GM21390 (cell line): ENCODE data around the gene WDR91.
A peak's percentile ranks its signal among the peaks of the same experiment; 100 is the strongest.

Experiments used
- ATAC-seq: cut with Tn5 transposase; IDR thresholded peaks from one replicate; pipeline ENCODE4 v1.9.1; 2021; ENCODE audit not compliant: unreplicated experiment

WDR91 gene

DNA sequence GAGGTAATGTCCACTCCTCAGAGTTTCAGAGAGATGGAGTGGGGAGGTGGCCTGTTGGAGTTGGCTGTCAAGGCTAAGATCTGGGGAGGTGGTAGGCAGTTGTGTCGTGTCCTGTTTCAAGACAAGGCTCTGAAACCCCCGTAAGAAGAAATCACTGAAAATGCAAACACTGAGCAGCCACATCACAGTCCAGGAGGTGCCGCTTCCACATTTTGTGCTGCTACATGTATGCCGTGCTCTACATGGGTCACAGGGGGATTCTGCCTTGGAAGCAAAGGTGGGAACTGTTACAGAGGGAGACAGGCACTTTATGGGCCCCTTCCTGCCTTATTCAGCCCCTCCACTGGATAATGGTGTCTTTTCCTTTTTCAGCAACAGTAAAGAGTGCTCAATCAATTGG, 11.9 kb downstream of the WDR91 start:
- no peak for ATAC-seq

DNA sequence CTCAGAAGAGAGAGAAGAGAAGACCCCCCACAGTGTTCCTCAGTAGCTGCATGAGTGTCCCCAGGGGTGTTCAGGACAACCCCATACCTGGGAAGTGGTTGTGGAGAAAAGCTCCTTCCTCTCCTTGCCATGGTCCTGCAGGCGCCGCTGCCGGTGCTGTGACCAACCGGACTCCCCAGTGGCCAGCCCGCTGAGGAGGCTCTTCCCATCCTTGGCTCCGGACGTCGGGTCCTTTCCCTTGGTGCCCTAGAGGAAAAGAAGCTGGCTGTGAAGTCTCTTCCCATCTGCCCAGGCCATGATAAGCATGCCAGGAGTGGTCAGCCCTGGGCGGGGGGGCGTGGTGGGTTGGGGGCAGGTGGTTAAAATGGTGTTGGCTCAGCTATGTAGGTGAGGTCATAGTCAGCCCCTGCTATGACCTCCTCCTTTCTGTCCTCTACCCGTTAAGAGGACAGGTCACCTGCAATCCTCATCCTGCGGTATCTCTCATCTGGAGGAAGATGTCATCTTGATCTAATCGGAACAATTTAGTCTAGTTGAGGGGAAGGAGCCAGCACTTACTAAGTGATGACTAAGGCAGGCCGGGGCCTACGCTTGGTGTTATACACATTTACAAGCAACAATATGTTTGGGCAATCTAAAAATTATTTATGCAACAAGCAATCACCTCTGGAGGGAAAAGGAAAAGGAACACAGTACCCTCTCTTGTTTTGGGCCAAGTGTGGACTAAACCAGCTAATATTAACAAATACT, 13.2 kb downstream of the WDR91 start:
- ATAC-seq, result no peak

DNA sequence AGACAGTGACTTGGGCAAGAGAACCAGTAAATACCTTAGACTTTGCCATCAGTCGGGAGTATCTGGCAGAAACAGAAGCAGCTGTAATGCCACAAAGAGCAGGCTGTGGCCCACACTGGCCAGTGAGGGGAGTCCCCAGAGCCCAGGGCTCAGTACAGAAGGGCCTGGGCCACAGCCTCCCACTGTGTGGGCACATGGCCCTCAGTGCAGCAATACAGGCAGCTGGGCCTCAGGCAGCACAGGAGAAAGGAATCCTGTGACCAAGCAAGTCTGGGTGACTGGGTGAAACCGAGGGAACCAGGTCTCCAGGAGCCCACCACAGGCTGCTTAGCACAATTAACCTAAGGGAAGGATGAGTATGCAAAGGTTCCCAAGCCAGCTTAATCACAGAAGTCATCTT, 14.0 kb downstream of the WDR91 start:
- no peak for ATAC-seq

DNA sequence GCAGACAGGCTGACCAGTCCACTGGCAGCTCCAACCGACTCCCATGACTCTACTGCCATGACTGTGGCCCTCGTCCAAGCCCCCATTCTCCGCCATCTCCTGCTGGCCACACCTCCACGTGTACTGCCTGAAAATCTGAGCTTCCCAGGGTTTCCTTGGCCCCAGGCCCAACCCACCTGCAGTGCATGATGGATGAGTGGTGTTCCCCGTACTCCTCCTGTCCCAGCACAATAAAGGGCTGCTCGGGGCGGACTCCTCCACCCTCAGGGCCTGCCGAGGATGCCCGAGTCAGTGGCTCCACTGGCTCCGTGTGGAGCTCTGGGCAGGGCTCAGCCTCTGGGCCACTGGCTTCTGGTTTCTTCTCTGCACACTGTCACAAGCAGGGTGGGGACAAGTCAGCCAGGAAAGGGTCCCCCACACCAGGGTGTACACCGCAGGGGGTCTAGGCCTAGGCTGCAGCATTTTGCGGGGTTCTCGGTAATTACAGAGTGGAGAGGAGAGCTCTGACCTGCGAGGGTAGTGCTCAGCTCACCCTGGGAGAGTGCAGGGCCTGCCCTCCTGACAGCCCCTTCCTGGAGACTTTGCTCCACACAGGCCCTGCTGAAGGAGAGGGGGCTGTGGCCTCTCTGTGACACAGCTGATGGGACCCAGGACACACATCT, 15.2 kb downstream of the WDR91 start:
- ATAC-seq, result no peak

DNA sequence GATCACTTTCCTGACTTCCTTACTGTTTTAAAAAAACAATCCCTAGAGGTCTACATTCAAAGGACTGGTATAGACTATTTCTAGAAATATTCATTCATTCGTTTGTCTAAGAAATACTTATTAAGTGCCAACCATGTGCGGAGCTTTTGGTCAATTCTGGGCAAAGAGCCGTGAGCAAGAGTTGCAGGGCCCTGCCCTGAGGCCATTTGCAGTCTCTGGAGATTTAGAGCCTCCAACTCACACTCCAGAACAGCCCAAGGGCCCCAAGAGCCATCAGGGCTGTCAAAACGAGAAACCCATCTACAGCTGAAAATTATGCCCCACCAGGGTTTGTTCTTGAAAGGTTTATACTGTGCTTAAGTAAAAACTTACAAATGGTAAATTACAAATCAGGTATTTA, 16.2 kb downstream of the WDR91 start:
- ATAC-seq, result no peak

DNA sequence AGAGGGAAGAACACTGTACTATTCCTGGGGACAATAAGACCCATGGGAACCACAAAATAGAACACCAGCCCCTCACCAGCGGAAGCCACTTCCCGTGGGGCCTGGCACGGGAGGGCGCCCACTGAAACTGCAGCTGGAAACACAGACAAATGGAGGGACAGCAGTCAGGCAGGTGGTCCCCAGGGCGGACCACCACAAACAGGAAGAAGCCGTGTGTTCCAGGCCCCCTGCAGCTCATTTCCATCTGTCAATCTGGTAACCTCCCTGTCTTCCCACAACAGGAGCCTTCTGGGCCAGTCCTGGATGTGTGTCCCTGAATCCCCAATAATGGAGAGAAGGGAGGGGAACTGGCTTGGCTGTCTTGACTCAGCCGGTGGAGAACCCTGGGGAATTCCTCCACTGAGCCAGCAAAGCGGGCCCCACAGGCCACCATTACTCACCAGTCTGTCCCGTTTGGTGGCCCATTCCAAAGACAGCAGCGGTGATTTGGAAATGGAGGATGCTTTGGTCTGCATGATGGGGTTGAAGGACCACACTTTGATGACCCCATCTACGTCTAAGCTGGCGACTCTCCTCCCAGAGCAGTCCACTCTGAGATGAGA, 16.7 kb downstream of the WDR91 start:
- no peak for ATAC-seq

DNA sequence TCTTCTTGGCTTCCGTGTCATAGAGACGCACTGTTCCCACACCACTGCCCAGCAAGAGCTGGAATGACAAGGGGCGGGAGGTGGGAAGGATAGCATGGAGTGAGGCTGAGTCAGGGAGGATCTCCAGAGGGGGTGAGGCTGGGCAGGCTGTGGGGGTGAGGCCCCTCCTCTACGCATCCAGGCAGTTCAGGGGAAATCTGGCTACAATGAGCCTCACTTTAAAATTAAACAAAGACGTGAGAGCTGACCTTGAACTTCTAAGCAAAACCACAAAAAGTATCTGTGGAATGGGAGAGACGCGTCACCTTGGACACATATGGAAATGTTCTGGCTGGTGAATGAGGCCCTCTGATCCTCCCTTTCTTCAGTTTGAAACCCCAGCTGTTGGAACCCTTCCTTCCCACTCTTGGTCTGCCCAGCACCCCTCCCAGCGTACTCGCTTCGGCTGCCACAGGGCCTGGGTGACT, 17.7 kb downstream of the WDR91 start:
- no peak for ATAC-seq

DNA sequence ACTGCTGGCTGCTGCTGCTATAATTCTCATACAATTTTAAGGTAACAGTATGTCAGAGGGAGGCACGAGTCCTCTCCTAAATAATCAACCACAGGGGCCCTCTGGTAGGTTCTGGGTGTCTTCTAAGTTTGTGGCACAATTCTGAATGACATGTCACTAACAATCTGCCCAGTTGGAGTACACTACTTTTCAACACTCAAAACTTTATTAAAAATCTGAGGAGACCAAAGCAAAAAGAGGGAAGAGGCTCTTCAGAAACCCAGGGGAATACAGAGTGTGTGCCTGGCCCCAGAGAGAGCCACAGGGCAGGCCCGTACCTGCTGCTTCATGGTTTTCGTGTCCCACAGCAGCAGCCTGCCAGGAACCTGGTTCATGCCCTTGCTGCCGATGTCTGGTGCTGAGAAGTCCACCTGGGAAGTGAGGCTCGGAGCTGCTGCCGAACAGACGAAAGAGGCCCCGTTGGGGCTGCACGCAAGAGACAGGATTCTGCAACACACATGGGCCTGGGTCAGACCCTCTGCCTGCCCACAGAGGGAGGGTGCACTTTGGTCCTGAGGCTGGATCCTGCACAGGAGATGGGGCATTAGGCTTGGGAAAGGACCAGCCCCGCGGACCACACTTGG, 18.3 kb downstream of the WDR91 start:
- no peak for ATAC-seq

DNA sequence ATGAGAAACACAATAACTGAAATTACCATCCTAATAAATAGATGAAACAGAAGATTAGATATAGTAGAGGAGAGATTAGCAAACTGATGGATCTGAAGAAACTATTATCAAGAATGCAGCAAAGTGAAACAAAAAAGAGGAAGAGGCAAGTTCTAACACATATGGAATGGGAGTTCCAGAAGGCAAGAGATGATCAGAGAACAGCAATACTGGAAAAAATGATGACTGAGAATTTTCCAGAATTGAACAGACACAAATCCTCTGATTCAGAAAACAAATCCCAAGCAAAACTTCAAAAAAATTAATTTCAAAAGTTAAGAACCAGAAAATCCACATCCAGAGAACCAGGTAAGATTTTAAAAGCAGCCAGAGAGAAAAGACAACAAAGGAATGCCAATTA, 20.6 kb downstream of the WDR91 start:
- ATAC-seq, result no peak

DNA sequence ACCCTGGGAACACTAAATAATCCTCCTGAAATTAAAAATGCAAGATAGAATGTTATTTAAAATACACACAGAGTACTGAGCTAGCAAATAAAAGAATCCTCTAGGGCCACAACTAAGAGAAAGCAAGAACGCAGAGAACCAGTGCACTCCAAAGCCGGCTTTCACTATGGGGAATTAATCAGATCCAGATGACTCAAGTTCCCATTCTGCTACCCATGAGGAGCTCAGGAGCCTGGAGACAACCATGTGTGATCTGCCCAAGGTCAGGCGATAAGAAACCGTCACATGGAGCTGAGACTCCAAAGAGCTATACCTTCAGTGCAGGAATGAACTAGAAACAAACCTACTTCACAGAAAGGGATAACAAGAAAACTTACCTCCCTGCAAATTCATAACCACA, 21.4 kb downstream of the WDR91 start:
- ATAC-seq, result no peak

DNA sequence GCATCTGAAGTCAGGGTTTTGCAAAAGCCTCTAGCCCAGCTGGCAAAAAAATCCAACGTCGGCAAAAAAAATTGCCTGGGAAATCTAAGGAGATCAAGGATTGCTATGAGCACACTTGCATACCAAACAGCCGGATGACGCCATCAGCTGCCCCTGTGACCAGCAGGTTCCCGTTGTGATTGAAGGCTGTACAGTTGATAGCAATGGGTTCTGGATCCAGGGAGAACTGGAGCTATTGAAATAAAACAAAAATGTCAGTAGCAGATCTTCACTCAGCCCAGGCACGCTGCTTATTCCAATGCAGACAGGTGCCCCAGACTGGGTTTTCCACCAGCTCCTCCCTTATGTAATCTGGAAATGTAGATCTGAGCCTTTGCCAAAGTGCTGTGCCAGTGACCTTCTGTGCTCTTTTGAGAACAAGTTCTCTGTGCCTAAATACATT, 22.1 kb downstream of the WDR91 start:
- no peak for ATAC-seq

DNA sequence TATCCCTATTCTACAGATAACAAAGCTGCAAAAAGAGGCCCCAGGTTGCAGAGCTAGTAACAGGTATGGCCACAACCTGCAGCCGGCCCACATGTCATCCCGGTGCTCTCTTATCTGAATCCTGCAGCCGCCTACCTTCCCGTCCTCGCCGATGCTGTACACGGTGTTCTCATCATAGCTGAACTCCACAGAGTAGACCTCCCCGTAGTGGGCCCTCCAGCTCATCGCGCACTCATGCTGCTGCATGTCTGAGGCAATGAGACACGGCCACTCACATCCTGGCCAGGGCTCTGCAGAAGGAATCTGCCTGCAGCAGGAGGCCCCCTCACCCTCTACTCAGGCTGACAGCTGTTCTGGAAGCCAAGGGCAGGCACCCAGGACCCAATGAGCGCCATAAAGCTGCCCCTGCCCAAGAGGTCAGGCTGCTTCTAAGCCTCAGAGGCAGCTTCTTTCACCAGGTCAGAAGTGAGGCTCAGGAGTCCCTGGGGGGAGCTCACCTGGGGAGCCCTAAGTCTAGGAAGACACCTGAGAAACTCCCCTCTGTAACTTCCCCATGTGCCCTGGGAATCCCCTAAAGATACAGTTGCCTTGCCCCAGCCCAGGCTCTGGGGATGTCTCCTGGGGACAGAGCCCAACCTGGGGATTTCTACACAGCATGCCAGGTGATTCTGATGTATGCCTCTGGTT, 22.9 kb downstream of the WDR91 start:
- ATAC-seq, result peak; percentile 32

DNA sequence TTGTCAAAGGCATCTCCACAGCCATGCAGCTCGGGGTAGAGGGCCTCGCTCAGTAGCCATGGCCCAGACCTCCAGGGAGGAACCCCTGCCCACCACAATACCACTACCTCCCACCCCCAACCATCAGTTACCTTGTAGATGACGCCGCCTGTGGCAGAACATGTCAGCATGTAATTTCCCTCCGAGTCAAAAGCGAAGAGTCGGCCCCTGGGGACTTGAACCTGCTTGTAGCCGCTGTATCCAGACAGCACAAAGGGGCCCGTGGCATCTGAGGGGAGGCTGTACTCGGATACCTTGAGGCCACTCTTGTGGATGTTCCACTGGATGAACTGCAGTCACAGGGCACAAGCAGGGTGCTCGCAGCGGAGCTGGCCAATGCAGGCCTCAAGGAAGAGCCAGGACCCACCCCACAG, 24.5 kb downstream of the WDR91 start:
- peak; percentile 68 for ATAC-seq

DNA sequence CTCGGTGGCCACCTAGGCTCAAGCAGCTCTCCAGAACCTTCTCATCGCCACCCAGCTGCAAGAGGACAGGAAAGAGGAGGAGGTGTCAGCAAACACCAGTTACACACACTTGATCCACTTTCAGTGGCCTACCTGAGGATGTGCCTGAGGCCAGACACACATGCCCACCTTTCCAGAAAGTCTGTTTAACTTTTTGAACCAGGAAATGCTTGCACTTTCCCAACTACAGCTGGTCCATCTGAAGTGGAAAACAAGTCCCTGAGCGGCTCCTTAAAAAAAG, 25.1 kb downstream of the WDR91 start:
- ATAC-seq, result no peak

DNA sequence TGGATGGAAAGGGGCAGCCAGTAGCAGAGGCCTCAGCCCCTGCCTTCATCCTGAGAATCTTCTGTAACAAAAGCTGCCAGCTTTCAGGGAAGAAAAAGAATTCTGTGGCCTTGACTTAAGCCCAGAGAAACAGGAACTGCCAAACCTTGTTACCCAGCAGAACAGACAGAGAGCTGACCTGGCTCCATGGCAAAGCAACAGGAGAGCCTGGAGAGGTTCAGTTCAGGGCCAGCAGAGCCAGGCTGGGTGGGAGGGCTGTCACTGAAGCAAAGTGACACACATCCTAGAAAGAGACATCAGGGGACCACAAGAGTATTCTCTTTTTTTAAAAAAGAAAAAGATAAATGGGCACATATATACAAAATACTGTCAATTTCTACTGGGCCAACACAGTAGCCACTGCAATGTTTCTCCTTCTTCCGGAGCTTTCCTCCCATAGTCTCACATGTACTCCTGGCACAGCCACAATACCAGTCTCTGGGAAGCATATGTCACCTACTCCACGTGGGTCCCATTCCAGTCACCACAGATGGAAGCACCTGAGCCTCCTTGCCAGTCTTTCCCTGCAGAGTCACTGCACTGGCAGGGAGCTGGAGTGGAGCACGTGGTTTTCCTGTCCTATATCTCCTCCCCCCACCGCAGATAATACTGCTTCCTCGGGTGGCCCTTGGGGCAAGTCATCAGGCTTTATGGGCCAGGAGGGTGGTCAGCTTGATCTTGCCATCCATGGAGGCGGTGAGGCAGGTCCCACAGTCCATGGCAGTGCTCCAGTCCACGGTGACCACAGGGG, 25.7 kb downstream of the WDR91 start:
- no peak for ATAC-seq

DNA sequence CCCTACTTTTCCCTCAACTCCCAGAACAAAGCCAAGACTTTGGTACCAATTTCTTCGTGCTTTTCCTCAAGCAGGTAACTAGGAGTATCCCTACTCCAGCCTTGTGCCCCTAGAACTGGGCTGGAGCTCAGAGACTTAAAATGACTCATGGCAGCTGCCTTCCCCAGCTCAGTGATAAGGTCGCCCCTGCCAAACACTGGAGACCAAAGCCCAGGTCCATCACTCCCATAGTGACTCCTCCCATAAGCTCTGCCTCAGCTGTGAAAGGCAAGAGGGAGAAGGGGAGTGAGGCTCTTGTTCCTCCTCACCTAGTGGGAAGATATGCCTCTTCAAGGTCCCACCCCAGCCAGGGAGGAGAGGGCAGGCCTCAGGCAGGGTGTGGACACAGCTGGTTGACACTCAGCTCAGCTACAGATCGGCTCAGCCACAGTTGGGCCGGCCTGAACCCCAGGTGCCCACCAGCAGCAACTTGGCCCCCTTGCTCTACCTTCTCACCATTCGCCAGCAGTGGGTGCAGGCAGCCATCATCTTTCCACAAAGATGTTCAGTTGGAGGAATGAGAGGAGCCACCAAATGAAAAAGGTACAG, 27.0 kb downstream of the WDR91 start:
- no peak for ATAC-seq

DNA sequence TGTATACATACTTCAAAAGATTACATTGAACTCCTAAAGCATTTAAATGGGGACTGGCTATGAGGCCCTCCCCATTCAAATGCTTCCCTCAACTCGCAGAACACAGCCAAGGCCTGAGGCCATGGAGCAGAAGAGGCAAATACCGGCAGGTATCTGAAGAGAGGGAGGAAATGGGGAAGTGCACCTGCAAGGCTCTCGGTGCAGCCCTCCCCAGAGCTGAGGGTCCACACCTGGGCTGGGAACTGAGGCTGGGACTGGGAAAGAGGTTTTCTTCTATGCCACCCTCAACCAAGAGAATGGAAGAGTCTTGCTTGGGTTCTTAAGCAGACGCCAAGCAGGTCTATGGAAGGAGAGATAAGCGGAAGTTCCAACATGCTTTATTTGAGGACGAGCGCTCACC, 27.8 kb downstream of the WDR91 start:
- ATAC-seq, result no peak

DNA sequence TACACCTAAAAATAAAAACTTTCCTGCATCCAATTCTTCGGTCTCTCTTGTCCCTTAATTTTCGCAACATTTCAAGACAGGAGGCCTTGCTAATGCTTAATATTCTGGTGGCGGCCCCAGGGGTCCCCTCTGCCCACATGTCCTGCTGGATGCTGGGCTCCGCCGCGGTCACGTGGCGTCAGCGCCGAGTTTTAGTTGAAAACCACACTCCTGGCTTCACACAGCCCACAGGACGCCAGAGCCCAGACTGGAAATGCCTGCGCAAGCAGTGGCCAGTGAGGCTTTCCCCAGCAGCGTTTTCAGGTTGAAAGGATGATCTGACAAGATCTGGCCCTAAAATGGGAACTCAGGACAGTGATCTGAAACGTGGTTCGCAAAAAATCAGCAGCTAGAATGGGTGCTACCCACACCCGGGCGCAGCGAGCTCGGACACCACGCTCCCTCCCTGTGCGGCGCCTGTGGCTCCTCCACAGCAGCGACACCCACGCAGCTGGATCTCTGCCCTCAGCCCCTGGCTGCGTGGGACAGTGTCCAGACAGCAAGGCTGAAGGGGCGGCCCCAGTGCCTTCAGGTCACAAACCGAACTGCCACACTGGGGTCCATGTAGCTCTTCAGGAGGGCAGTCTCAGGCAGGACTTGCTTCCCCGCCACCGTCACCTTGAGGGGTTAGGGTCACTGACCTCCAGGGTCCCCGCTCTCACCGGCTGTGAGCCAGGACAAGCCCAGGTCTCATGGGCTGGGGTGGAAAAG, 29.2 kb downstream of the WDR91 start:
- ATAC-seq, result no peak

DNA sequence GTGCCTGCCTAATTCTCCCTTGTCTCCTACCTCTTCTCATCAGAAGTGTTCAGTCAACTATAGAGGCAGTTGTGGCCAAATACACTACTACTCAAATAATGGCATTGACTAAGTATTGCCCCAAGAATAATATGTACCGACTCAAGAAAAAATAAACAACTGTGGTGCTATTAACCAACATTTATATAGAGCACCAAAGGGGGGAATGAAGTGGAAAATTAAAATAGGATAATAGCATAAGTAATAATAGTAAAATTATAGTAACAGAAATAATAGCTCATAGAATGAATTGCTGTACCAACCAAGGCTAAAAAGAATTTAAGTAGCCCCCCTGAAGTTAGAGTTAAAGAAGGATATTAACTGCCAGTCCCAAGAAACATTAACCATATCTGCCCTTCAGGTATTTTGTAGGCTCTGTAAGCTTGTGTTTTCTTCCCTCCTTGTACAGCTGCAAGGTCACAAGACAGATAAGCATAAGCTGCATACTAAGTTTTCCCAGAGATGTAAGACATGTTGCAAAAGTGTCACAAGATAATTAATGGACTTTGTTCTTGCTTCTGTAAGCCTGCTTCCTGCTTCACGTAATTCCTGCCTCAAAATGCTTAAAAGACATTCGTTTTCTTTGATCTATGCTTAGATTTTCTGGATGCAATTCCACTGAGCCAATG, 29.9 kb downstream of the WDR91 start:
- ATAC-seq, result no peak
